ENCODE results near the gene SHOC1. TPM values are rescaled to one million over a fixed set of nuclear protein-coding genes. Genes with fewer than 3 reads are reported as not detected.

The SHOC1 gene
- total RNA-seq, 2 experiments from 2014 or later, result not detected

DNA sequence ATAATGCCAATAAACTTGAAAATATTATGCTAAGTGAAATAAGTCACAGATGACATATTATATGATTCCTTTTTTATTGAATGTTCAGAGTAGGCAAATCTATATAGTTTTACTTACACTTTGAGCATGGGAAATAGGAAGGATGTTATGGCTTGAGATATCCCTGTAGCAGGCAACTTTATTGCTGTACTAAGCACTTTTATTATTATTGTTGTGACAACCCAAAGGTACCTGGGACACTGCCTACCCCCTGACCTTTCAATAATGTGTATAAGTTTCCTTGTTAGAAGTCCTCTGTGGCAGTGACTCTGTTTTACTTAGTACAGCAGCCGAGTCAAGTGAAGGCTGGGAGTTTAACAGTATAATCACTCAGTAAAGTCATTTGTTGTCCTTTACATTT lies 39.9 kb downstream of the SHOC1 start:
- no peaks in the 10 kb centered on the region for H3K4me1 Mint-ChIP-seq (ENCODE audit: low read depth)
- ATAC-seq (no peak), DNase-seq (no peak)
- H3K36me3 Mint-ChIP-seq (ENCODE audit: low read depth), result peaks cover 11% of the 10 kb centered on the region
- ChIA-PET POLR2A (no interaction called here), CTCF (no interaction called here)
- H3K27ac Mint-ChIP-seq, result no peak overlapping the region
- no peak overlapping the region for H3K4me3 Mint-ChIP-seq
- H3K9me3 Mint-ChIP-seq (ENCODE audit: insufficient read depth), result peaks cover 10% of the 10 kb centered on the region
- H3K27me3 Mint-ChIP-seq (ENCODE audit: low read depth), result no peaks in the 10 kb centered on the region

- H3K36me3 Mint-ChIP-seq (ENCODE audit: low read depth), result peaks cover 11% of the 10 kb centered on the region
- ATAC-seq (no peak), DNase-seq (no peak)
- peaks cover 2% of the 10 kb centered on the region for H3K4me1 Mint-ChIP-seq (ENCODE audit: low read depth)
- CTCF ChIA-PET, result interaction anchor here (1.5 kb wide), 1 partner anchor 322 kb away, joined by 4 read pairs; no protein-coding TSS in a partner anchor
- H3K4me3 Mint-ChIP-seq, result no peak overlapping the region
- H3K27me3 Mint-ChIP-seq (ENCODE audit: low read depth), result no peaks in the 10 kb centered on the region
- POLR2A ChIA-PET, result no interaction called here
- H3K9me3 Mint-ChIP-seq (ENCODE audit: insufficient read depth), result peaks cover 10% of the 10 kb centered on the region
- H3K27ac Mint-ChIP-seq, result no peak overlapping the region
Measured at GRCh38 chr9:111752455-111752854, 42.3 kb downstream of the SHOC1 start.

Other genes with a start within 250 kb of the SHOC1 start
- gene PTGR1, start 195.3 kb downstream of the SHOC1 start, total RNA-seq, result not detected
- gene DNAJC25, start 163.6 kb downstream of the SHOC1 start, total RNA-seq, result 1 to 10 TPM; 3.9 to 4.2 TPM
- 10 to 100 TPM; 21.4 TPM for gene GNG10, start 133.3 kb downstream of the SHOC1 start, total RNA-seq
- gene UGCG, start 101.9 kb upstream of the SHOC1 start, total RNA-seq, result 10 to 100 TPM; 24.6 to 25.4 TPM